ENCODE measurements around the gene ECE1. TPM values are rescaled to one million over a fixed set of nuclear protein-coding genes. Genes with fewer than 3 reads are reported as not detected.

The ECE1 gene
- total RNA-seq, 1 donor from 2014 or later, result 209 TPM

DNA sequence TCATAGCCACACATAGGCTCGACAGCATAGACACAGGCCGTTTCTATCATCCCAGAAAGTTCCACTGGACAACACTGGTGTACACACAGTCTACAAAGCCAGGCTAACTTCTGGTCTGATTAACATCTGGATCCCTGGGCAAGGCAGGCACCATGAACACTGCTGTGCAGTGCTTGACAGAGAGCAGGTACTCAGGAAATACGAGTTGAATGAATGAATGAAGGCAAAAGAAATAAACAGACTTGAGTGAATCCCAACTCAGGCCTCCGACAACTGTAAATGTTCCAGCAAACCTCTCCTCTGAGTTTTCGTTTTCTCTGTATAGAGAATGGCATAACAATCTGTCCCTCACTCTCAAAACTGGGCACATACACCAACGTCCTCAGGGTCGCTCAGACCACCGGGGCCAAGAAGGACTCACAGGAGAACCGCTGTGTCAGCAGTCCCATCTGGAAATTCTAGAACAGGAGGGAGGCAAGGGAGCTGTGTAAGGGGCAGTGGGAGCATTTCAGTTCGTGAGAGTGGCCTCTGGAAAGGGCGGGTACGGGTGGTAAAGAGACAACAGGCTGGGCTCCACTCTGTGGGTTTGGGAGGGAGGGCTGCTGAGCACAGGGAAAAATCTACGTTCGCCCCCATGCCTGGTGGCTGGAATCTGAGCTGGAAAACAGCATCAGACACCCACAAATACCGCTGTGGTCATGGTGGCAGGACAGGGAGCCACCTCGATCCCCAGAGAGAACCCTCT lies 15.1 kb upstream of the ECE1 start:
- Mint-ChIP-seq H3K27ac (no peak overlapping the region), H3K27me3 (no peaks in the 10 kb centered on the region), H3K4me1 (peaks cover 68% of the 10 kb centered on the region), H3K36me3 (ENCODE audit: low read depth) (peaks cover 24% of the 10 kb centered on the region), H3K9me3 (no peaks in the 10 kb centered on the region), H3K4me3 (no peak overlapping the region)
- ATAC-seq (ENCODE audit: low read depth), result no peak
- intact Hi-C loops (cut with micrococcal nuclease), result no loop called here
- no peak for TF ChIP-seq CTCF (IDR thresholded peaks at IDR 0.05)
- ChIA-PET CTCF (no interaction called here), POLR2A (interaction anchor here (0.7 to 2.0 kb wide), 4 partner anchors 11 to 121 kb away, joined by 3 to 12 read pairs (median 4); no protein-coding TSS in a partner anchor)
- DNase-seq, result no peak

GRCh38 chr1:21304488-21304887 lies 14.2 kb upstream of the ECE1 start:
- Mint-ChIP-seq H3K27ac (peak overlapping the region; percentile 50), H3K9me3 (no peaks in the 10 kb centered on the region), H3K36me3 (ENCODE audit: low read depth) (peaks cover 21% of the 10 kb centered on the region), H3K4me3 (no peak overlapping the region), H3K4me1 (peaks cover 71% of the 10 kb centered on the region), H3K27me3 (no peaks in the 10 kb centered on the region)
- ATAC-seq (ENCODE audit: low read depth) (no peak), DNase-seq (no peak)
- no peak for TF ChIP-seq CTCF (IDR thresholded peaks at IDR 0.05)
- POLR2A ChIA-PET, result no interaction called here
- intact Hi-C loops (cut with micrococcal nuclease), result no loop called here
- CTCF ChIA-PET, result no interaction called here

GRCh38 chr1:21302747-21303715 lies 12.8 kb upstream of the ECE1 start:
- CTCF ChIA-PET, result interaction anchor here (0.7 to 1.4 kb wide), 2 partner anchors 21 to 48 kb away, joined by 3 read pairs; no protein-coding TSS in a partner anchor

DNA sequence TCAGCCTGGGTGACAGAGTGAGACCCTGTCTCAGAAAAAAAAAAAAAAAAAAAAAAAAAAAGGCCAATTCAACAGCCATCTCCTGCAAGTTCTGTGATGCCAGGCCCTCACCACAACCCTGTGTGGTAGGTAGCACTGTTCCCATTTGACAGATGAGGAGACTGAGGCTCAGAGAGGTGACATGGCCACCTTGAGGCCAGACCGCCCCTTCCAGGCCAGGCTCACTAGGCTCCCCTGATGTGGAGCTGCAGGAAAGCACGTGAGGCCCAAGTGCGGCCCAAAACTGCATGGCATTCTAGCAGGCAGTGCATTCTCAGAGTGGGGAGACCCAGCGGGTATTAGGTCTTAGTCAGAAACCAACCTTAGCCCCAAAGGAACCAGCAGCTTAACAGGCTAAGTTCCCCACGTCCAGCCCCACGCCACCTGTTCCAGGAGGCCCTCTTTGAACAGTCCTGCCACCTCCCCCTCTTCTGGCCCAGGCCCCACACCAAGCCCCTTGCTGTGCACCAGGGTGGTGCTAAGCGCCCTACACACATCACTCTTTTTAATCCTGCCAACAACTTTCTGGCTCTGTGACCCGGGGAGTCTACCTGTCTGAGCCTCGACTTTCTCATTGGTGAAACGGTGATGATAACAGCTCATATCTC lies 11.7 kb upstream of the ECE1 start:
- no peak for TF ChIP-seq CTCF (IDR thresholded peaks at IDR 0.05)
- ChIA-PET CTCF (interaction anchor here (1.4 to 1.9 kb wide), 2 partner anchors 23 to 47 kb away, joined by 3 to 5 read pairs; no protein-coding TSS in a partner anchor), POLR2A (interaction anchor here (0.6 to 1.3 kb wide), 4 partner anchors 22 to 215 kb away, joined by 3 to 9 read pairs (median 4); no protein-coding TSS in a partner anchor)
- no peak for ATAC-seq (ENCODE audit: low read depth)
- no peak for DNase-seq
- no peak overlapping the region for H3K4me3 Mint-ChIP-seq
- intact Hi-C loops (cut with micrococcal nuclease), result no loop called here
- H3K27ac Mint-ChIP-seq, result peak overlapping the region; percentile 67
- no peaks in the 10 kb centered on the region for H3K27me3 Mint-ChIP-seq
- peaks cover 74% of the 10 kb centered on the region for H3K4me1 Mint-ChIP-seq
- peaks cover 31% of the 10 kb centered on the region for H3K36me3 Mint-ChIP-seq (ENCODE audit: low read depth)
- no peaks in the 10 kb centered on the region for H3K9me3 Mint-ChIP-seq

More at GRCh38 chr1:21302747-21303715, 12.8 kb upstream of the ECE1 start:
- ATAC-seq (ENCODE audit: low read depth), result no peak
- Mint-ChIP-seq H3K27ac (peak overlapping the region; percentile 66), H3K4me3 (no peak overlapping the region), H3K4me1 (peaks cover 74% of the 10 kb centered on the region), H3K27me3 (no peaks in the 10 kb centered on the region), H3K9me3 (no peaks in the 10 kb centered on the region), H3K36me3 (ENCODE audit: low read depth) (peaks cover 28% of the 10 kb centered on the region)
- POLR2A ChIA-PET, result interaction anchor here (0.6 to 1.3 kb wide), 5 partner anchors 11 to 49 kb away, joined by 3 to 5 read pairs (median 3); no protein-coding TSS in a partner anchor
- intact Hi-C loops (cut with micrococcal nuclease), result no loop called here
- TF ChIP-seq CTCF (IDR thresholded peaks at IDR 0.05), result no peak
- DNase-seq, result no peak
